IMR-90 (cell line): ENCODE results near the gene TMEM43. TPM values are rescaled to one million over a fixed set of nuclear protein-coding genes. Genes with fewer than 3 reads are reported as not detected.

ENCODE experiments used
- ATAC-seq: fragments of 200-7000 bp; cut with Tn5 transposase; 2 replicates; pipeline ENCODE4 v1.9.1; 2020; ENCODE audit warnings: low read depth, mild to moderate bottlenecking, moderate library complexity
- BruUV-seq: library from RNA; stranded (reverse); fragments of 400-500 nt; replicated peaks from 2 replicates; lab custom pipeline; 2021; lab: Mats Ljungman, UMichigan
- CTCF ChIA-PET: fragments of 300-600 bp; formaldehyde crosslinking; extraction: SDS; loops from one replicate; lab custom pipeline; 2021; ENCODE audit warnings: antibody characterized with exemption; lab: Yijun Ruan, JAX
- POLR2A ChIA-PET: fragments of 300-600 bp; sonication (Branson Sonifier 250); formaldehyde crosslinking; loops from one replicate; lab custom pipeline; 2022; ENCODE audit warnings: antibody characterized with exemption; ENCODE audit not compliant: unreplicated experiment; lab: Charles Lee
- DNase-seq: peaks from one replicate; pipeline ENCODE4 v3.0.0; 2013
- H2AFZ ChIP-seq: replicated peaks from 2 replicates; pipeline ENCODE3; 2013; ENCODE audit warnings: low read length, mild to moderate bottlenecking; ENCODE audit not compliant: poor library complexity
- H2AK5ac ChIP-seq: 2 replicates; pipeline ENCODE4 v1.6.1; 2013; ENCODE audit warnings: low read depth, low read length, inconsistent platforms
- H2AK9ac ChIP-seq: replicated peaks from 2 replicates; pipeline ENCODE3; 2013; ENCODE audit warnings: mild to moderate bottlenecking, low read depth, low read length, moderate library complexity; ENCODE audit not compliant: poor library complexity
- H2BK120ac ChIP-seq: 2 replicates; pipeline ENCODE4 v1.6.1; 2013; ENCODE audit warnings: low read depth, low read length, inconsistent platforms
- H2BK15ac ChIP-seq: 3 replicates; pipeline ENCODE4 v1.6.1; 2013; ENCODE audit warnings: low read depth, low read length, inconsistent platforms
- H2BK20ac ChIP-seq: 2 replicates; pipeline ENCODE4 v1.6.1; 2013; ENCODE audit warnings: low read depth, mild to moderate bottlenecking, inconsistent platforms, low read length, moderate library complexity
- H2BK5ac ChIP-seq: 2 replicates; pipeline ENCODE4 v1.6.1; 2013; ENCODE audit warnings: mild to moderate bottlenecking, low read depth, low read length, inconsistent platforms; ENCODE audit not compliant: poor library complexity, severe bottlenecking
- H3K14ac ChIP-seq: replicated peaks from 2 replicates; pipeline ENCODE4 v1.6.1; 2013; ENCODE audit warnings: low read depth, low read length, inconsistent platforms
- H3K18ac ChIP-seq: 2 replicates; pipeline ENCODE4 v1.6.1; 2013; ENCODE audit warnings: low read depth, low read length, control low read depth
- H3K23ac ChIP-seq: 2 replicates; pipeline ENCODE4 v1.6.1; 2013; ENCODE audit warnings: low read depth, low read length, inconsistent platforms
- H3K27ac ChIP-seq: 2 replicates; pipeline ENCODE4 v1.5.1; 2013; ENCODE audit warnings: mild to moderate bottlenecking, control low read depth, low read length; ENCODE audit not compliant: insufficient read depth
- H3K27me3 ChIP-seq: 2 replicates; pipeline ENCODE4 v1.6.1; 2013; ENCODE audit warnings: low read length; ENCODE audit not compliant: control insufficient read depth, insufficient read depth
- H3K36me3 ChIP-seq: 2 replicates; pipeline ENCODE4 v1.6.1; 2013; ENCODE audit warnings: low read length, mixed read lengths; ENCODE audit not compliant: control insufficient read depth, insufficient read depth
- H3K4ac ChIP-seq: 2 replicates; pipeline ENCODE4 v1.6.1; 2013; ENCODE audit warnings: low read depth, low read length, inconsistent platforms
- H3K4me1 ChIP-seq: 2 replicates; pipeline ENCODE4 v1.6.1; 2013; ENCODE audit warnings: low read length, mixed read lengths; ENCODE audit not compliant: control insufficient read depth, insufficient read depth
- H3K4me2 ChIP-seq: 2 replicates; pipeline ENCODE4 v1.6.1; 2013; ENCODE audit warnings: low read depth, mild to moderate bottlenecking, control low read depth, low read length, moderate library complexity
- H3K4me3 ChIP-seq: 2 replicates; pipeline ENCODE4 v1.5.1; 2013; ENCODE audit warnings: low read depth, mild to moderate bottlenecking, control low read depth, low read length, moderate library complexity; ENCODE audit not compliant: insufficient read depth
- H3K56ac ChIP-seq: 2 replicates; pipeline ENCODE4 v1.6.1; 2013; ENCODE audit warnings: low read length, inconsistent platforms; ENCODE audit not compliant: insufficient read depth; ENCODE audit errors: extremely low read depth
- H3K79me1 ChIP-seq, 2 experiments: 2 replicates each; pipeline ENCODE4 v1.6.1; 2013; ENCODE audit warnings: low read length in 2 of 2, inconsistent platforms in 1 of 2, low read depth in 1 of 2
- H3K9ac ChIP-seq: 2 replicates; pipeline ENCODE4 v1.6.1; 2013; ENCODE audit warnings: low read depth, low read length, control low read depth
- H3K9me1 ChIP-seq: 2 replicates; pipeline ENCODE4 v1.6.1; 2013; ENCODE audit warnings: low read length, inconsistent platforms; ENCODE audit not compliant: insufficient read depth
- H3K9me3 ChIP-seq: 2 replicates; pipeline ENCODE4 v1.6.1; 2013; ENCODE audit warnings: low read length; ENCODE audit not compliant: control insufficient read depth, insufficient read depth
- H4K20me1 ChIP-seq: 2 replicates; pipeline ENCODE4 v1.6.1; 2013; ENCODE audit warnings: low read length, inconsistent platforms; ENCODE audit not compliant: insufficient read depth
- H4K5ac ChIP-seq: 2 replicates; pipeline ENCODE4 v1.6.1; 2013; ENCODE audit warnings: mild to moderate bottlenecking, low read depth, low read length, control low read depth
- H4K8ac ChIP-seq, 2 experiments: 2 replicates each; pipeline ENCODE4 v1.6.1; 2013; ENCODE audit warnings: low read depth in 2 of 2, low read length in 2 of 2, control low read depth in 1 of 2, inconsistent platforms in 1 of 2
- H4K91ac ChIP-seq: 2 replicates; pipeline ENCODE4 v1.6.1; 2013; ENCODE audit warnings: low read depth, low read length, inconsistent platforms; ENCODE audit not compliant: insufficient read depth
- BHLHE40 ChIP-seq: fragments of 150-350 bp; IDR thresholded peaks from 2 replicates; pipeline ENCODE4 v1.6.1; 2016; ENCODE audit warnings: mild to moderate bottlenecking, low read depth, low read length
- CEBPB ChIP-seq: IDR thresholded peaks from 2 replicates; pipeline ENCODE4 v1.6.1; 2012; ENCODE audit warnings: low read depth, low read length, improper control_type of control experiment
- CHD1 ChIP-seq: IDR thresholded peaks from 2 replicates; pipeline ENCODE4 v1.6.1; 2012; ENCODE audit warnings: low read depth, low read length, improper control_type of control experiment
- ELK1 ChIP-seq: fragments of 150-350 bp; IDR thresholded peaks from 2 replicates; pipeline ENCODE4 v1.6.1; 2016; ENCODE audit warnings: low read depth, mild to moderate bottlenecking, low read length, moderate library complexity, borderline replicate concordance
- FOS ChIP-seq: fragments of 150-350 bp; IDR thresholded peaks from 2 replicates; pipeline ENCODE4 v1.6.1; 2016; ENCODE audit warnings: low read depth, low read length
- MAFK ChIP-seq: IDR thresholded peaks from 2 replicates; pipeline ENCODE4 v1.6.1; 2012; ENCODE audit warnings: low read depth, low read length, improper control_type of control experiment
- MAZ ChIP-seq: IDR thresholded peaks from 2 replicates; pipeline ENCODE4 v1.6.1; 2012; ENCODE audit warnings: low read depth, mild to moderate bottlenecking, low read length, improper control_type of control experiment, moderate library complexity, borderline replicate concordance
- MXI1 ChIP-seq: IDR thresholded peaks from 2 replicates; pipeline ENCODE4 v1.6.1; 2012; ENCODE audit warnings: low read depth, mild to moderate bottlenecking, low read length, moderate library complexity, borderline replicate concordance
- NFE2L2 ChIP-seq: fragments of 150-350 bp; IDR thresholded peaks from 2 replicates; pipeline ENCODE4 v1.6.1; 2016; ENCODE audit warnings: low read depth, mild to moderate bottlenecking, low read length
- POLR2A ChIP-seq: IDR thresholded peaks from 2 replicates; pipeline ENCODE4 v1.6.1; 2012; ENCODE audit warnings: mild to moderate bottlenecking, low read depth, low read length
- RAD21 ChIP-seq: IDR thresholded peaks from 2 replicates; pipeline ENCODE4 v1.6.1; 2012; ENCODE audit warnings: low read length, improper control_type of control experiment
- RCOR1 ChIP-seq: IDR thresholded peaks from 2 replicates; pipeline ENCODE4 v1.6.1; 2012; ENCODE audit warnings: mild to moderate bottlenecking, low read length, improper control_type of control experiment; ENCODE audit not compliant: insufficient replicate concordance
- RFX5 ChIP-seq: IDR thresholded peaks from 2 replicates; pipeline ENCODE4 v1.8.0; 2012; ENCODE audit warnings: low read depth, mild to moderate bottlenecking, low read length, moderate library complexity
- SMC3 ChIP-seq: fragments of 150-350 bp; IDR thresholded peaks from 2 replicates; pipeline ENCODE4 v1.6.1; 2016; ENCODE audit warnings: low read depth, mild to moderate bottlenecking, antibody characterized with exemption, low read length, moderate library complexity
- WGBS, 2 experiments: methylation state at CpG; one replicate each; pipeline versions ENCODE4 v1.1.5 to v1.1.7; 2013; ENCODE audit warnings: missing lambda C conversion rate in 2 of 2; ENCODE audit not compliant: insufficient read length in 1 of 2; ENCODE audit errors: extremely low coverage in 2 of 2; 5-methylcytosine and 5-hydroxymethylcytosine counted together
- dilution Hi-C: fragments of 300-500 bp; cut with HindIII; formaldehyde crosslinking; loops from one replicate; pipeline ENCODE4 v1.14.3; 2018; ENCODE audit warnings: low sequenced_read_pairs; ENCODE audit not compliant: unreplicated experiment
- in situ Hi-C: fragments of 300-500 bp; cut with MboI; formaldehyde crosslinking; loops from 3 replicates; pipeline ENCODE4 v1.14.3; 2019; ENCODE audit warnings: low sequenced_read_pairs, inconsistent platforms, mixed read lengths
- intact Hi-C: fragments of 100-400 bp; cut with micrococcal nuclease; formaldehyde crosslinking; loops from 2 replicates; pipeline ENCODE4 v1.10.0; 2022
- polyA plus RNA-seq, 3 experiments: library from polyadenylated mRNA; depleted of rRNA; stranded (reverse); fragments of >200 nt; gene quantifications; 2 replicates each; pipeline ENCODE4 v1.2.3, GENCODE V29; 2012; ENCODE audit warnings: low replicate concordance in 1 of 3
- total RNA-seq: library from RNA; depleted of rRNA; stranded (reverse); fragments of >200 nt; gene quantifications from 2 replicates; pipeline ENCODE4 v1.2.3, GENCODE V29; 2012
- TF ChIP-seq, protein P1 (sequence below): conservative IDR thresholded peaks from 2 replicates; pipeline ENCODE4 v1.5.1; 2012; ENCODE audit warnings: mild to moderate bottlenecking, low read depth, low read length, improper control_type of control experiment
- TF ChIP-seq, protein P2 (sequence below): fragments of 150-350 bp; IDR thresholded peaks from 2 replicates; pipeline ENCODE4 v1.6.1; 2017; ENCODE audit warnings: mild to moderate bottlenecking, antibody characterized with exemption, low read length, low read depth

TMEM43 gene
- total and polyA plus RNA-seq, 2 of the 4 experiments (the other 2 are of a cell fraction), result 109 to 114 TPM

DNA sequence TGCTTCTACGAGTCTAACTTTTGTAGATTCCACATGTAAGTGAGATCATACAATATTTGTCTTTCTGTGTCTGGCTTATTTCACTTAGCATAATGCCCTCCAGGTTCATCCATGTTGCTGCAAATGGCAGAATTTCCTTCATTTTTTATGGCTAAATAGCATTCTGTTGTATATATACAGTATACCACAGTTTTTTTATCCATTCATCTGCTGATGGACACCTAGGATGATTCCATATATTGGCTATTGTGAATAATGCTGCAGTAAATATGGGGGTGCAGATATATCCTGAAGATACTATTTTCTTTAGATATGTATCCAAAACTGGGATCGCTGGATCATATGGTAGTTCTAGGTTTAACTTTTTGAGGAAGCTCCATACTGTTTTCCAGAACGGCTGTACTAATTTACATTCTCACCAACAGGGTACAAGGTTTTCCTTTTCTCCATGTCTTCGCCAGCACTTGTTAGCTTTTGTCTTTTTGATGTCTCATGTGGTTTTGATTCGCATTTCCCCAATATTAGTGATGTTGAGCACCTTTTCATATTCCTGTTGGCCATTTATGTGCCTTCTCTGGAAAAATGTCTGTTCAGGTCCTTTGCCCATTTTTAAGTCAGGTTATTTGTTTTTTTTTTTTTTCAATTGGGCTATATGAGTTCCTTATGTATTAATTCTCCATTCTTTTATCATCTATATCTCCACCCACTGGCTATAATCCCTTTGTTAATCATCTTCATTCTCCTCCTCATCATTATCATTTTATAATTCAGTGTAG, 27.0 kb upstream of the TMEM43 start:
- H2AK9ac ChIP-seq, result no peak overlapping the region
- no peak overlapping the region for H3K4me2 ChIP-seq
- no peak overlapping the region for H3K56ac ChIP-seq
- H3K4ac ChIP-seq, result no peak overlapping the region
- no peak overlapping the region for H3K4me3 ChIP-seq
- no TSS peak for BruUV-seq
- no peak overlapping the region for H3K14ac ChIP-seq
- dilution Hi-C loops, result no loop called here
- ATAC-seq (no peak), DNase-seq (no peak)
- no peaks in the 10 kb centered on the region for H3K9me3 ChIP-seq
- no peaks in the 10 kb centered on the region for H4K20me1 ChIP-seq
- no CpG with 5 or more reads among the region's 5 CpGs for WGBS, 2 experiments
- no peak overlapping the region for H3K9ac ChIP-seq
- 0 out of 2 replicates have a peak, but pooled peaks cover 1% of the 10 kb centered on the region for H3K27me3 ChIP-seq
- no peaks in the 10 kb centered on the region for H3K9me1 ChIP-seq
- H2BK15ac ChIP-seq, result no peak overlapping the region
- no peak overlapping the region for H3K27ac ChIP-seq
- no peak overlapping the region for H2AK5ac ChIP-seq
- H3K23ac ChIP-seq, result no peak overlapping the region
- no peak overlapping the region for H2AFZ ChIP-seq
- H4K91ac ChIP-seq, result no peak overlapping the region
- H2BK5ac ChIP-seq, result no peak overlapping the region
- H3K36me3 ChIP-seq, result no peaks in the 10 kb centered on the region
- no peak overlapping the region for H3K18ac ChIP-seq
- in situ Hi-C loops, result no loop called here
- CTCF ChIA-PET, result no interaction called here
- TF ChIP-seq ELK1 (no peak), BHLHE40 (no peak), SMC3 (no peak), FOS (no peak), NFE2L2 (no peak), RCOR1 (no peak), CEBPB (no peak), CHD1 (no peak), MAFK (no peak), MXI1 (no peak), RAD21 (no peak), POLR2A (no peak), RFX5 (no peak), MAZ (no peak)
- TF ChIP-seq, protein P1, sequence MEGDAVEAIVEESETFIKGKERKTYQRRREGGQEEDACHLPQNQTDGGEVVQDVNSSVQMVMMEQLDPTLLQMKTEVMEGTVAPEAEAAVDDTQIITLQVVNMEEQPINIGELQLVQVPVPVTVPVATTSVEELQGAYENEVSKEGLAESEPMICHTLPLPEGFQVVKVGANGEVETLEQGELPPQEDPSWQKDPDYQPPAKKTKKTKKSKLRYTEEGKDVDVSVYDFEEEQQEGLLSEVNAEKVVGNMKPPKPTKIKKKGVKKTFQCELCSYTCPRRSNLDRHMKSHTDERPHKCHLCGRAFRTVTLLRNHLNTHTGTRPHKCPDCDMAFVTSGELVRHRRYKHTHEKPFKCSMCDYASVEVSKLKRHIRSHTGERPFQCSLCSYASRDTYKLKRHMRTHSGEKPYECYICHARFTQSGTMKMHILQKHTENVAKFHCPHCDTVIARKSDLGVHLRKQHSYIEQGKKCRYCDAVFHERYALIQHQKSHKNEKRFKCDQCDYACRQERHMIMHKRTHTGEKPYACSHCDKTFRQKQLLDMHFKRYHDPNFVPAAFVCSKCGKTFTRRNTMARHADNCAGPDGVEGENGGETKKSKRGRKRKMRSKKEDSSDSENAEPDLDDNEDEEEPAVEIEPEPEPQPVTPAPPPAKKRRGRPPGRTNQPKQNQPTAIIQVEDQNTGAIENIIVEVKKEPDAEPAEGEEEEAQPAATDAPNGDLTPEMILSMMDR, result no peak
- TF ChIP-seq, protein P2, sequence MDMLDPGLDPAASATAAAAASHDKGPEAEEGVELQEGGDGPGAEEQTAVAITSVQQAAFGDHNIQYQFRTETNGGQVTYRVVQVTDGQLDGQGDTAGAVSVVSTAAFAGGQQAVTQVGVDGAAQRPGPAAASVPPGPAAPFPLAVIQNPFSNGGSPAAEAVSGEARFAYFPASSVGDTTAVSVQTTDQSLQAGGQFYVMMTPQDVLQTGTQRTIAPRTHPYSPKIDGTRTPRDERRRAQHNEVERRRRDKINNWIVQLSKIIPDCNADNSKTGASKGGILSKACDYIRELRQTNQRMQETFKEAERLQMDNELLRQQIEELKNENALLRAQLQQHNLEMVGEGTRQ, result no peak
- H3K4me1 ChIP-seq, result no peaks in the 10 kb centered on the region
- intact Hi-C loops, result no loop called here
- no peak overlapping the region for H2BK120ac ChIP-seq
- H2BK20ac ChIP-seq, result no peak overlapping the region
- POLR2A ChIA-PET, result no interaction called here
- H3K79me1 ChIP-seq, result no peaks in the 10 kb centered on the region
- H4K5ac ChIP-seq, result no peak overlapping the region
- H4K8ac ChIP-seq, result no peak overlapping the region
